ENCODE data around the gene PLK2. TPM values are rescaled to one million over a fixed set of nuclear protein-coding genes. Genes with fewer than 3 reads are reported as not detected.

The PLK2 gene
- total RNA-seq, 2 donors from 2014 or later, result 9.7 to 16.4 TPM

DNA sequence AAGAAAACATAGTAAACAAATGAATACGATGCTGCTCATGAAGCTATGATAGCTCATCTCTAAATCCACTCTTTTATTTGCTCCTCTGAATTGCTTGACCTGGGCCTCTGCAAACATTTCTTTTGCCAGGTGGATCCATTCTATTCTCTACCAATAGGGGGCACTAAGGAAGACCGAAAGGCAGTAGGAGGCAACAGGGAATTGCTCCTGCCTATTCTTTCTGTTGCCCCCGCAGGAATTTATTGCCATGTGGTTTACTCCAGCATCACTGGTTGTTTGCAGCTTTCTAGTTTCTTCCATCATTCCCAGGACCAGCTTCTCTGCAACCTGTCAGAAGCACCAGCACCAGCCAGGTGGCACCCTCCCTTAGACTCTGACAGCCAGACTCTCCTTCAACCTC is 36.6 kb upstream of the PLK2 start:
- H3K27ac Mint-ChIP-seq, result no peak overlapping the region
- peak; percentile 75 for TF ChIP-seq CTCF (conservative IDR thresholded peaks at IDR 0.05)
- H3K36me3 ChIP-seq (ENCODE audit: control insufficient read depth, insufficient read depth, low read length), result no peaks in the 10 kb centered on the region
- no peak overlapping the region for H3K9ac ChIP-seq (ENCODE audit: extremely low read depth, low read length, poor library complexity, severe bottlenecking)
- H3K9me3 Mint-ChIP-seq, result no peaks in the 10 kb centered on the region
- H3K4me1 Mint-ChIP-seq, result peaks cover 24% of the 10 kb centered on the region
- H3K27me3 ChIP-seq (ENCODE audit: control insufficient read depth, insufficient read depth, low read length, poor library complexity, severe bottlenecking), result no peaks in the 10 kb centered on the region
- H3K27me3 Mint-ChIP-seq (ENCODE audit: insufficient read depth), result no peaks in the 10 kb centered on the region
- H3K4me1 ChIP-seq (ENCODE audit: control insufficient read depth, insufficient read depth, low read length), result no peaks in the 10 kb centered on the region
- WGBS, 2 experiments (ENCODE audit: insufficient coverage in 1 of 2, insufficient read length in 1 of 2), result 77 to 86% methylated on average over 1 to 3 of the region's 3 CpGs
- H3K4me3 Mint-ChIP-seq, result no peak overlapping the region
- no peaks in the 10 kb centered on the region for H3K36me3 Mint-ChIP-seq (ENCODE audit: low read depth)
- peak; percentile 57 for DNase-seq
- H3K9me3 ChIP-seq (ENCODE audit: control insufficient read depth, low read length), result no peaks in the 10 kb centered on the region
- H3K4me3 ChIP-seq (ENCODE audit: low read length), result no peak overlapping the region
- no peak overlapping the region for H3K27ac ChIP-seq (ENCODE audit: low read depth, low read length)

DNA sequence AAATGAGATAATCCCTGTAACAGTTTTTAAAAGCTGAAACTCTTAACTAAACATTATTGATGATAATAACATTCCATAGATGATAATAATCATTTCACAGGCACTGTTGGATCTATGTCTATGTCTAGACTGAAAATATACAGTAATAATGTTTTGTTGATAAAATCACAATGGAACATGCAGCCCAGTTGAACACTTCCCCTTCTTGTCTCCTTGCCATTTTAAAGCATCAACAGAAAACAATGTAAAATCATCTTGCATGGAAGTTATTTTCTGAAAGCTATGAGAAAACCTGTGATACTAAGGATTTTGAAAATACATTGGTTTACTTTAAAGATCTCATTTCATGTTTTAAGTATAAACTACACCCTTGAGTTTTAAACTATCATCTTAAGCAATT is 33.3 kb upstream of the PLK2 start:
- no peak overlapping the region for H3K4me3 ChIP-seq (ENCODE audit: low read length)
- H3K36me3 ChIP-seq (ENCODE audit: control insufficient read depth, insufficient read depth, low read length), result no peaks in the 10 kb centered on the region
- Mint-ChIP-seq H3K4me3 (no peak overlapping the region), H3K9me3 (no peaks in the 10 kb centered on the region), H3K36me3 (ENCODE audit: low read depth) (no peaks in the 10 kb centered on the region), H3K27me3 (ENCODE audit: insufficient read depth) (no peaks in the 10 kb centered on the region), H3K4me1 (peaks cover 14% of the 10 kb centered on the region), H3K27ac (no peak overlapping the region)
- H3K9me3 ChIP-seq (ENCODE audit: control insufficient read depth, low read length), result no peaks in the 10 kb centered on the region
- no peak overlapping the region for H3K9ac ChIP-seq (ENCODE audit: extremely low read depth, low read length, poor library complexity, severe bottlenecking)
- H3K27me3 ChIP-seq (ENCODE audit: control insufficient read depth, insufficient read depth, low read length, poor library complexity, severe bottlenecking), result no peaks in the 10 kb centered on the region
- no peak for DNase-seq
- no peak for TF ChIP-seq CTCF (conservative IDR thresholded peaks at IDR 0.05)
- H3K27ac ChIP-seq (ENCODE audit: low read depth, low read length), result no peak overlapping the region
- H3K4me1 ChIP-seq (ENCODE audit: control insufficient read depth, insufficient read depth, low read length), result no peaks in the 10 kb centered on the region

GRCh38 chr5:58491216-58491892 is 31.5 kb upstream of the PLK2 start, which contains the start of gene GAPT:
Gene GAPT, plus strand, starts transcription at chr5:58491435. Its CDS starts 3,102 bp downstream, at chr5:58494537.
- Histone ChIP-seq H3K9ac (ENCODE audit: extremely low read depth, low read length, poor library complexity, severe bottlenecking) (no peak within 1 kb of the TSS), H3K27ac (ENCODE audit: low read depth, low read length) (no peak within 1 kb of the TSS), H3K36me3 (ENCODE audit: control insufficient read depth, insufficient read depth, low read length) (no peaks in the 10 kb centered on the region), H3K4me1 (ENCODE audit: control insufficient read depth, insufficient read depth, low read length) (no peaks in the 10 kb centered on the region), H3K9me3 (ENCODE audit: control insufficient read depth, low read length) (no peaks in the 10 kb centered on the region), H3K4me3 (ENCODE audit: low read length) (peak within 1 kb of the TSS; percentile 6), H3K27me3 (ENCODE audit: control insufficient read depth, insufficient read depth, low read length, poor library complexity, severe bottlenecking) (no peaks in the 10 kb centered on the region)
- Mint-ChIP-seq H3K9me3 (no peaks in the 10 kb centered on the region), H3K4me1 (peaks cover 14% of the 10 kb centered on the region), H3K27me3 (ENCODE audit: insufficient read depth) (no peaks in the 10 kb centered on the region), H3K4me3 (no peak within 1 kb of the TSS), H3K36me3 (ENCODE audit: low read depth) (no peaks in the 10 kb centered on the region), H3K27ac (peak within 1 kb of the TSS; percentile 71)
- 82 to 84% methylated on average over 4 to 6 of the region's 6 CpGs for WGBS, 2 experiments (ENCODE audit: insufficient coverage in 1 of 2, insufficient read length in 1 of 2)
- no peak for DNase-seq
- TF ChIP-seq CTCF (conservative IDR thresholded peaks at IDR 0.05), result no peak
